SU-DHL-6 (cell line): ENCODE data around the gene SIX5.
A peak's percentile ranks its signal among the peaks of the same experiment; 100 is the strongest.

ENCODE experiments used
- H2AFZ ChIP-seq: fragments of 200-600 bp; sonication (generic); 2 replicates; pipeline ENCODE4 v1.6.1; 2014; ENCODE audit warnings: low read depth, mild to moderate bottlenecking, moderate library complexity, mixed read lengths, antibody characterized with exemption, low read length; ENCODE audit not compliant: severe bottlenecking
- H3F3A ChIP-seq: fragments of 200-600 bp; shearing (Covaris generic); 2 replicates; pipeline ENCODE4 v1.6.0; 2016; ENCODE audit warnings: antibody characterized with exemption, mild to moderate bottlenecking; ENCODE audit not compliant: insufficient read depth
- H3K27ac ChIP-seq: fragments of 200-600 bp; sonication (generic); 2 replicates; pipeline ENCODE4 v1.5.1; 2016; ENCODE audit warnings: low read depth, mild to moderate bottlenecking, low read length, moderate library complexity, mixed read lengths
- H3K27me3 ChIP-seq: fragments of 200-600 bp; sonication (generic), shearing (Covaris generic); 2 replicates; pipeline ENCODE4 v1.6.0; 2014; ENCODE audit warnings: mild to moderate bottlenecking, low read length
- H3K36me3 ChIP-seq: fragments of 200-600 bp; sonication (generic); 2 replicates; pipeline ENCODE4 v1.6.1; 2014; ENCODE audit warnings: mild to moderate bottlenecking, low read length, mixed read lengths
- H3K4me2 ChIP-seq: fragments of 300-600, 200-600 bp; shearing (Covaris generic), sonication (generic); 2 replicates; pipeline ENCODE4 v1.6.0; 2014; ENCODE audit warnings: low read length, low read depth, mild to moderate bottlenecking; ENCODE audit not compliant: poor library complexity, severe bottlenecking
- H3K4me3 ChIP-seq: fragments of 200-600 bp; sonication (generic); 2 replicates; pipeline ENCODE4 v1.5.1; 2014; ENCODE audit warnings: antibody characterized with exemption, low read length, mild to moderate bottlenecking, mixed read lengths; ENCODE audit not compliant: insufficient read depth, poor library complexity, severe bottlenecking
- H3K79me2 ChIP-seq: fragments of 200-600 bp; sonication (generic); 2 replicates; pipeline ENCODE4 v1.6.1; 2014; ENCODE audit warnings: mild to moderate bottlenecking, low read length, moderate library complexity; ENCODE audit not compliant: insufficient read depth
- H3K9ac ChIP-seq: fragments of 200-600 bp; sonication (generic); 2 replicates; pipeline ENCODE4 v1.7.0; 2014; ENCODE audit warnings: mild to moderate bottlenecking, low read length
- H3K9me2 ChIP-seq: fragments of 200-600 bp; sonication (generic); replicated peaks from 2 replicates; pipeline ENCODE4 v1.6.1; 2014; ENCODE audit warnings: low read length; ENCODE audit not compliant: insufficient read depth
- H3K9me3 ChIP-seq: fragments of 200-600 bp; sonication (generic); 2 replicates; pipeline ENCODE4 v1.6.1; 2014; ENCODE audit warnings: low read length, mixed read lengths; ENCODE audit not compliant: insufficient read depth
- H4K20me1 ChIP-seq: fragments of 200-600 bp; sonication (generic); 2 replicates; pipeline ENCODE4 v1.6.1; 2014; ENCODE audit warnings: low read depth, mild to moderate bottlenecking, antibody characterized with exemption, low read length, moderate library complexity, mixed read lengths
- CTCF ChIP-seq: fragments of 200-600 bp; sonication (generic); IDR thresholded peaks from one replicate; pipeline ENCODE4 v1.5.1; 2017; ENCODE audit warnings: antibody characterized with exemption, mild to moderate bottlenecking, low read length, moderate library complexity; ENCODE audit not compliant: insufficient read depth, poor library complexity, severe bottlenecking
- EZH2phosphoT487 ChIP-seq: fragments of 200-600 bp; sonication (generic), shearing (Covaris generic); conservative IDR thresholded peaks from 2 replicates; pipeline ENCODE4 v1.6.1; 2018; ENCODE audit warnings: mild to moderate bottlenecking, antibody characterized with exemption, low read length, moderate library complexity, mixed read lengths

The SIX5 gene

DNA sequence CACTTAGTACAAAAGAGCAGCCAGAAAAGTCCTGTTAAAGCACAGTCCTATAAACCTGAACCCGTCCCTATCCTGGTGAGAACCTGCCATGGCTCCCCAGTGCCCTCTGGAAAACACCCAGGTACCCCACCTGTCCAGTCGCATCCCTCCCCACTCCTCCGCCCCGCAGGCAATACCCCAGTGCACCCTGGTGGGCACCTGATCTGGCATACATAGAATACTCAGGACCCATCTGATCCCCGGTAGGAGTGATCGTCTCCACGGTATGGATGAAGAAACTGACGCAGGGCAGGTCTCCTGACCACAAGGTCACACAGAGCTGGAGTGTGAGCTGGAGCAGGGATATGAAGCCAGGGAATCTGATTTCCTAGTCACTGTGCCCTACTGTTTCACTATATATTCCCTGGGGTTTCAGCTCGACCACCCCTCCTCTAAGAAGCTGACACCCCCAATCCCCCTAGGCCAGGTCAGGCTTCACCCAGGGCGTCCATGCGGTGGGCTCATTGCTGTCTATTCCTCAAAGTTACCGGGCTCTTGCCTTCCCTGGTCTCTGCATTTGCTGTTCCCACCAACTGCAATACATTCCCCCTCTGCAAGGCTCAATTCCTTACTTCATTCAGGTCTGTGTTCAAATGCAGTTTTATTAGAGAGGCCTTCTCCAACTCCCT, 50.9 kb downstream of the SIX5 start:
- Histone ChIP-seq H3K36me3 (no peaks in the 10 kb centered on the region), H2AFZ (no peak overlapping the region)

DNA sequence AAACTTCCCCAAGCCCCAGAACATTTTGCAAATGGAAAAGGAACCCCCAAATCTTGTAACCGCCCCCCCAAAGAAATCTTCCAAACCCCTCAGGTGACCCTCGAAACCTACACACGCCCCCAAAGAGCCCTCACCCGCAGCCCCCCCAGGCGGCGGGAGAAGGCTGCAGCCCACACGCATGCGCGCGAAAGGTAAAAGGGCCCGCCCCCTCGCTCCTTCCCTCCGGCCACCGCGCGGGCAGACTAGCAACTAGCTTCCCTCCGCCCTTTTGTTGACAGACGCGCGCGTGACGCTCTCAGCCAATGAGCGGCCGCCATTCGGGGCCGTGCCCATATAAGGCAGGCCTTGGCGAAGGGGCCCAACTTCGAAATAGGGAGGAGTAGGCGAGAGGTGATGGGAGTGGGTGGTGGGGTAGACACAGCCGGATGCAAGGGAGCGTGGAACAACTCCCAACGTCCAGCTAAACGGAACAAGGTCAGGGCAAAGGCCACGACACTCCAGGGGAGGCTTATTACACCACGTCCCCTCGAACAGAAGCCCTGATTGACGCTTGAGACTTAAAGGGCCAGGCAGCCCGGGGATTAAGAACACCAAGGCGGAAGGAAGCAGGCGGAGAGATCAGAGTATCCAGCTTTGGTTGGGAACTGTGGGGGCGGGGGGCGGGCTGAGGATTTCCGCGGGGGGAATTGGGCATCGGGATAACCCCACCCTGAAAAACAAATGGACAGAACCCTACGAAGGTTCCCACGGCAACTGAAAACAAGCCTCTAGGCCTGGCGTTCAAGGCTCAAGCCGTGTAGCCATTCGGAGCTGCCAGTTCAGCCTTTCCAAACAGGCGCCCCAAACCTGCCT, 51.7 kb downstream of the SIX5 start:
- H3K27ac ChIP-seq: peak overlapping the region; percentile 79

More for the DNA sequence above, 50.9 kb downstream of the SIX5 start:
- Histone ChIP-seq H3K9me2 (no peaks in the 10 kb centered on the region), H3K27me3 (no peaks in the 10 kb centered on the region), H3K27ac (peak overlapping the region; percentile 79), H3K79me2 (peaks cover 45% of the 10 kb centered on the region), H3K9ac (peak overlapping the region; percentile 89), H3K4me3 (peak overlapping the region; percentile 53), H3K4me2 (peak overlapping the region; percentile 70), H3K9me3 (no peaks in the 10 kb centered on the region), H3F3A (peaks cover 11% of the 10 kb centered on the region), H4K20me1 (no peaks in the 10 kb centered on the region)
- TF ChIP-seq EZH2phosphoT487 (no peak), CTCF (no peak)

GRCh38 chr19:45716359-45717130, 52.5 kb downstream of the SIX5 start:
- Histone ChIP-seq H2AFZ (peak overlapping the region; percentile 38), H4K20me1 (no peaks in the 10 kb centered on the region), H3F3A (peaks cover 11% of the 10 kb centered on the region), H3K4me3 (peak overlapping the region; percentile 80), H3K9me2 (no peaks in the 10 kb centered on the region), H3K36me3 (no peaks in the 10 kb centered on the region), H3K9ac (peak overlapping the region; percentile 89), H3K27me3 (no peaks in the 10 kb centered on the region), H3K79me2 (peaks cover 51% of the 10 kb centered on the region), H3K4me2 (peak overlapping the region; percentile 95), H3K9me3 (no peaks in the 10 kb centered on the region), H3K27ac (peak overlapping the region; percentile 73)
- no peak for TF ChIP-seq CTCF
- TF ChIP-seq EZH2phosphoT487: no peak

More for the DNA sequence above, 51.7 kb downstream of the SIX5 start:
- H3K27me3 ChIP-seq: no peaks in the 10 kb centered on the region
- H3K4me3 ChIP-seq: peak overlapping the region; percentile 80
- no peaks in the 10 kb centered on the region for H3K36me3 ChIP-seq
- peak overlapping the region; percentile 95 for H3K4me2 ChIP-seq
- no peaks in the 10 kb centered on the region for H4K20me1 ChIP-seq
- TF ChIP-seq CTCF (peak; percentile 12), EZH2phosphoT487 (no peak)
- peak overlapping the region; percentile 38 for H2AFZ ChIP-seq
- no peaks in the 10 kb centered on the region for H3K9me3 ChIP-seq
- H3F3A ChIP-seq: peaks cover 11% of the 10 kb centered on the region
- peak overlapping the region; percentile 89 for H3K9ac ChIP-seq
- no peaks in the 10 kb centered on the region for H3K9me2 ChIP-seq
- peaks cover 45% of the 10 kb centered on the region for H3K79me2 ChIP-seq
